Stimulated activated CD4-positive, alpha-beta T cell treated with anti-CD3 and anti-CD28 coated beads, Interleukin-4, amount 100 ng/mL, for 24 hours (primary cell): Measurements from ENCODE around the gene PRDX3.
"Not testable (repeated sequence)": the region's sequence is repeated elsewhere in the genome, so short reads cannot be mapped to it uniquely, and the experiment has no call there.

Source experiments
- DNase-seq: peaks from one replicate; pipeline ENCODE4 v3.0.0-alpha.2; 2020

The PRDX3 gene

DNA sequence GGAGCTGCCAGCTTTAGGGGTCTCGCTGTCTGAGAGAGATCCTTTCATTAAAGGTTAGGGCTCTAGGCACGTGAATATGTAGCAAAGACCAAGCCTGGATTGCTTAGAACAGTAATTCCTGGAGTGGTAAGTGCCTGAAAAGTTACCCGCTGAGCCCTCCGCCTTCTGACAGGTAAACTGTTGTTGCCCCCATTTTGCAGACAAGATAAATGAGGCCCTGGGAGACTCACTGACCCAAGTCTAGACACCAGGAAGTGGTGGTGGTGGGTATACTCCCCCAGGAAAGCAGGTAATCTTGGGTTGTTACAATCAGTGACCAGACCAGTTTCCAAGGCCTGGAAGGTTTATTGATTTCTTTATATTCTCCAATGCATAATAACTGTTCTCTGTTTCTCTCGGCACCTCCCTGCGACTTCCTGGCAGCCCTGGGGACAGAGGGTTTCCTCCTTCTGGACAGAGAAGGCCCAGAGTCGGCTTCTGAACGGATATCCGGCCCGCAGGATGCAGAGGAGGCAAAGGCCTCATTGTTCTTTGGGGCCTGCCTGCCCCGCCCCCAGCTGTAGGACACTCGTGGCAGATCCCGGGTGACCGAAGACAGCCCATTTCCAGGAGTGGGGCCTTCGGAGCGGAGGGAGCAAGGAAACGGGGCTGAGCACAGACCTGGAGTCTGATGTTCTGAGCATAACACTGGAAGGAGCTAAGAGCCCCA is 27.4 kb upstream of the PRDX3 start:
- peak; percentile 56 for DNase-seq

GRCh38 chr10:119203006-119203405 is 24.4 kb upstream of the PRDX3 start:
- DNase-seq, result no peak

DNA sequence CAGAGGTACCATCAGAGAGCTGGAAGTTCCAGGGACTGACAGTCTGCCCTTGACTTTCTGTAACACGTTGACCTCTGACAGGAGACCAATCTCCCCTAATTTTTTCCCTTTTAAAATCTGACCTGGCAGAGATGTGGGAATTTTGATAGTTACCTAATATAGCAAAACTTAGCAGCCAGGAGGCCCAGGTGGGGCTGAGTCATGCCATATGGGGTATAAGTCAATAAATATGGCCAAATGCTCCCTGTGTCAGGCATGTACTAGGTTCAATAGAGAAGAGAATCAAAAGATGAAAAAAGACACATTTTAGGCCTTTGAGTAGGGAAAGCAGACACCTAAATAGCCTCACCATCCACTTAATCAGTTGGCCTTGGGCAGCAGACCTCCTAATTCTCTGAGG is 22.6 kb upstream of the PRDX3 start:
- no peak for DNase-seq

- peak; percentile 52 for DNase-seq
These were observed 20.8 kb upstream of the PRDX3 start for GRCh38 chr10:119199231-119199992.

- peak; percentile 32 for DNase-seq
These were observed 19.8 kb upstream of the PRDX3 start for GRCh38 chr10:119198438-119198837.

GRCh38 chr10:119197921-119198320 is 19.3 kb upstream of the PRDX3 start:
- no peak for DNase-seq

- DNase-seq, result peak; percentile 41
These were observed 13.3 kb upstream of the PRDX3 start for GRCh38 chr10:119191881-119192280.

GRCh38 chr10:119190954-119191785 is 12.6 kb upstream of the PRDX3 start:
- DNase-seq, result no peak

GRCh38 chr10:119190353-119190752 is 11.7 kb upstream of the PRDX3 start:
- DNase-seq, result no peak

- no peak for DNase-seq
These were observed 11.2 kb upstream of the PRDX3 start for GRCh38 chr10:119189811-119190282.

DNA sequence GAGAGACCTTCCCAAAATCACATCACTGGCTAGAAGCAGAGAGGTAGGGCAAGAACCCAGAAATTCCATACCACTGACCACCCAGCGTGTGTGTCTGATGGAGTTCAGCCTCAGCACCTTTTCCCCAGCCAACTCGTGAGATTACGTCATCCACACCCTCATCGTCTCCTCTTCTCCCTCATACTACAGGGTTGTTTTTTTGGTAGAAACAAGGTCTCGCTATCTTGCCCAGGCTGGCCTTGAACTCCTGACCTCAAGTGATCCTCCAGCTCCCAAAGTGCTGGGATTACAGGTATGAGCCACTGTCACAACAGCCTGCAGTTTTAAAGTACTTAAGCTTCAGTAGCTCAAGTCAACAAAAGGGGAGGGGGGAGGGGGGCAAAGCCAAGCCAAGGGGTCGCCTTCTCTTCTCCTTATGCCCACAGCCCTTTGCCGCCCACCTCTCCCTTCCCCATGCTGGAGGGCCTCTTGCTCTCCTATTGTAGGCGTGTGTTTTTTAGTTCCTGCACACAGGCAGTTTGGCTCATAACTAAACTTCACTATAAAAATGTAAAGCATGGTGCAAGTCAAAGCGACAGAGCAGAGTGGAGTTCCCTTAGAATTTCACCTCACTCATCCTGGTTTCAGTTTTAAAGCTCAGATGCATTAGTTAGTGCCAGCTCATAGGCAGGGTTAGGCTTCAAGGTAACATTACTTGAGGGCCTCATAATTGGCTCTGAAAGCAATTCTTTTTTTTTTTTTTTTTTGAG is 5.2 kb upstream of the PRDX3 start:
- peak; percentile 14 for DNase-seq

DNA sequence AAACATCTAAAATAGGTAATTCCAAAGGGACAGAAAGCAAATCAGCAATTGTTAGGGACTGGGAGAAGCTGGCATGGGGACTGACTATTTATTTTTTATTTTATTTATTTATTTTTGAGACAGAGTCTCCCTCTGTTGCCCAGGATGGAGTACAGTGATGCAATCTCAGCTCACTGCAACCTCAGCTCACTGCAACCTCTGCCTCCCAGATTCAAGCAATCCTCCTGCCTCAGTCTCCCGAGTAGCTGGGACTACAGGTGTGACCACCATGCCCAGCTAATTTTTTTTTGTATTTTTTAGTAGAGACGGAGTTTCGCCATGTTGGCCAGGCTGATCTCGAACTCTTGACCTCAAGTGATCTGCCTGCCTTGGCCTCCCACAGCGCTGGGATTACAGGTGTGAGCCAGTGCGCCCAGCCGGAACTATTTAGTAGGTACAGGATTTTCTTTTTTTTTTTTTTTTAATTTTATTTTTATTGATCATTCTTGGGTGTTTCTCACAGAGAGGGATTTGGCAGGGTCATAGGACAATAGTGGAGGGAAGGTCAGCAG is 2.3 kb upstream of the PRDX3 start:
- DNase-seq, result not testable (repeated sequence)

GRCh38 chr10:119177708-119178371 is 772 bp downstream of the PRDX3 start:
- DNase-seq, result peak; percentile 47

GRCh38 chr10:119176166-119176565 is 2.4 kb downstream of the PRDX3 start:
- no peak for DNase-seq

- no peak for DNase-seq
These were observed 4.5 kb downstream of the PRDX3 start for GRCh38 chr10:119174109-119174508.

DNA sequence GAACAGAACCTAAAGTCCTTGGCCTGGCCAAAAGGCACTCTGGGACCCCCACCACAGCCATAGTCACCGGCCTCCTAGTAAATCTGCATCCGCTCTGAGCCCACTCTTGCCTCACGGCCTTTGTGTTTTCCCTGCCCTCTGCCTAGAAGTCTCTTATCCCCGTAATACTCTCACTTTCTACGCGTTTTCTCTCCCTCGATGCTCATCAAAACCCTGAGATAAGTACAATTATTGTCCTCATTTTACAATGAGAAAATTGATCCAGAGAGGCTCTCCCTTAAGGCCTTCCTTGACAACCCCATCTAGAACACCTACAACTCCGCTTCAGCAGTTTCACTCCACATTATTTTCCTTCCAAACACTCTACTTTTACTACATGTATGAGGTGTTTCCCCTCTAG is 11.6 kb downstream of the PRDX3 start:
- DNase-seq, result no peak

GRCh38 chr10:119166564-119166963 is 12.0 kb downstream of the PRDX3 start:
- DNase-seq, result no peak

GRCh38 chr10:119166118-119166500 is 12.5 kb downstream of the PRDX3 start:
- no peak for DNase-seq

- peak; percentile 80 for DNase-seq
These were observed 13.2 kb downstream of the PRDX3 start, which contains the start of gene SFXN4 for GRCh38 chr10:119165171-119166117. SFXN4 (minus strand) TSS chr10:119165714; CDS start chr10:119165647, 67 bp downstream.

GRCh38 chr10:119162452-119163092 is 16.0 kb downstream of the PRDX3 start:
- no peak for DNase-seq
